NCI-H2029 (cell line): ENCODE measurements around the gene CAMKMT.
"Not testable (repeated sequence)": the region's sequence is repeated elsewhere in the genome, so short reads cannot be mapped to it uniquely, and the experiment has no call there.

ENCODE experiments used
- DNase-seq: peaks from one replicate; lab custom pipeline; 2025; lab: John Stamatoyannopoulos, UW

The CAMKMT gene

DNA sequence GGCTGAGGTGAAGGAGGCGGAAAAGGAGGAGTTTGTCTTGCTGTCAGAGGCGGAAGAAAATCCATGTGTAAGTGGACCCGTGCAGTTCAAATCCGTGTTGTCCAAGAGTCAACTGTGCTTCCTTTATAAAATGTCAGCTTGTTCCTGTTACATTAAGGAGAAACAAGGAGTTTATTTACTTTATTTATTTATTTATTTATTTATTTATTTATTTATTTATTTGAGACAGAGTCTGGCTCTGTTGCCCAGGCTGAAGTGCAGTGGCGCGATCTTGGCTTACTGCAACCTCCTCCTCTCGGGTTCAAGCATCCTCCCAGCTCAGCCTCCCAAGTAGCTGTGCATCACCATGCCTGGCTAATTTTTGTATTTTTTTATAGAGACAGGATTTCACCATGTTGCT lies 143.9 kb downstream of the CAMKMT start:
- not testable (repeated sequence) for DNase-seq

GRCh38 chr2:44510246-44510645 lies 148.5 kb downstream of the CAMKMT start:
- DNase-seq, result no peak

DNA sequence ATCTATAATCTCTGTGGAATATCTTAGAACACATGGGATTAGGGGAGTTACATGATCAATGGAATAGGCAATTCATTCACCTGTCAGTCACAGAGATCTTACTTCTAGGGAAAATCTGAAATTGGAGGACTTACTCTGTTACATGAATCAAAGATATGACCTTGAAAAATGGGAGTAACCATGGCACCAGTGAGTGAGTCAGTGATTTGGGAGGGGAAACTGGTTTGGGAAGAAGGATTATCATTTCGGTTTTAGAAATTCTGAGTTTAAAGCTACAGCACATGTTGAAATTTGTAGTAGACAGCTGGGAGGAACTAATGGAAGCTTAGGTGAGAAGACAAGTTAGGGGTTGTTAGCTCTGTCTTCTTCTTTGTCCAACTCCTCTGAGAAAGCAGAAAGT lies 153.7 kb downstream of the CAMKMT start:
- DNase-seq, result no peak

DNA sequence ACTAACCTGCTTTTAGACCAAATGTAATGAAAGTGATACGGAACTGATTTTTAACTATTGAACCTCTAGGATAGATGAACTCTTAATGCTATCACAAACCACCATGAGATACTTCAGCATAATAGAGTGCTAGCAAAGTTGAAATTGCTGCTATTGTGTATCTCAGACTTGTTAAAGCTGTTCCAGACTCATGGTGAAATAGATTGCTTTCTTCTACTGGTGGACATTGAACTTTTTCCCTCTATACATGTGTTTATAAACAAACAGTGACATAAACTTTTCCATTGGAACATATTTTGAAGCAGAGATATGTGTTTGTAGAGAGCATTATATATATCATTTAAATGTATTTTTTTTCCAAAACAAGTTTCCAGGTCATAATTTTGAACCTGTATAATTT lies 157.3 kb downstream of the CAMKMT start:
- no peak for DNase-seq

DNA sequence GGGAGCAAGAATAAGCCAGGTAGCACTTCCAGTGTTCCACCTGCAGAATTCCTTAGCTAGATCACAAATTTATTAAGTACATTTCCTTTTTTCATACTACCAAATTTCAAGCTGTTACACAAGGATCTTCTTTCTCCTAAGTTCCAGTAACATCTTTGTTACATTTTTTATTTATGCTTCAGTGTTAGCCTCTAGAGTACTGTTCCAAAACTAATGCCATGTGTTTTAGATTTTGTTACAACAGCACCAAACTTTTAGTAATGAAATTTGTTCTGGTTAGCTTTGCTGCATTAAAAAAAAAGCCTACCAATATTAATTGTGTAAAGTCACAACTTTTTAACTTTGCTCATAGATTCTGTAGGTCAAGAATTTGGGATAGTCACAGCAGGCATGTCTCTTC lies 161.1 kb downstream of the CAMKMT start:
- no peak for DNase-seq

- DNase-seq, result no peak
Measured at GRCh38 chr2:44524347-44524926, 162.7 kb downstream of the CAMKMT start.

DNA sequence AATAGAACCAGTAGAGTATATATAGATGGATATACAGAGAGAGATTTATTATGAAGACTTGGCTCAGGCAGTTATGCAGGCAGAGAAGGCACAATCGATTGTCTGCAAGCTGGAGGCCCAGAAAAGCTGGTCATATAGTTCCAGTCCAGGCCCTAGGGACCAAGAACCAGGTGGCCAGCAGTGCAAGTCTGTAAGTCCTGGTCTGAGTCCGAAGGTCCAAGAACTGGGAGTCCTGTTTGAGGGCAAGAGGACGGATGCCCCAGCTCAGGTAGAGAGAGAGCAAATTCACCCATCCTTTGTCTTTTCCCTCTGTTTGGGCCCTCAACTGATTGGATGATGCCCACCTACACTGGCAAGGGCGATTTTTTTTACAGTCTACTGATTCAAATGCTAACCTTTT lies 164.6 kb downstream of the CAMKMT start:
- DNase-seq, result no peak

- DNase-seq, result no peak
Measured at GRCh38 chr2:44528595-44528994, 166.8 kb downstream of the CAMKMT start.

- no peak for DNase-seq
Measured at GRCh38 chr2:44529448-44529847, 167.7 kb downstream of the CAMKMT start.

- no peak for DNase-seq
Measured at GRCh38 chr2:44531289-44531688, 169.5 kb downstream of the CAMKMT start.

GRCh38 chr2:44532031-44532430 lies 170.3 kb downstream of the CAMKMT start:
- DNase-seq, result no peak

DNA sequence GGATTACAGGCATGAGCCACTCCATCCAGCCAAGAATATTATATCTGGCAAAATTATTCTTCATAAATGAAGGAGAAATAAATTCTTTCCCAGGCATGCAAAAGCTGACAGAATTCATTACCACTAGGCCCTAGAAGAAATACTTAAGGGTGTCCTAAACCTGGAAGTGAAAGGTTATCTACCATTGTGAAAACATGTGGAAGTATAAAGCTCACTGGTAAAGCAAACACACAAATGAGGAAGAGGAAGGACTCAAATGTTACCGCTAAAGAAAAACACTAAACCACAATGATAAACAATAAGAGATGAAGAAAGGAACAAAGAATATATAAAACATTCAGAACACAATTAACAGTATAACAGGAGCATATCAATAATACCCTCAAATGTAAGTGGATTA lies 171.8 kb downstream of the CAMKMT start:
- no peak for DNase-seq

DNA sequence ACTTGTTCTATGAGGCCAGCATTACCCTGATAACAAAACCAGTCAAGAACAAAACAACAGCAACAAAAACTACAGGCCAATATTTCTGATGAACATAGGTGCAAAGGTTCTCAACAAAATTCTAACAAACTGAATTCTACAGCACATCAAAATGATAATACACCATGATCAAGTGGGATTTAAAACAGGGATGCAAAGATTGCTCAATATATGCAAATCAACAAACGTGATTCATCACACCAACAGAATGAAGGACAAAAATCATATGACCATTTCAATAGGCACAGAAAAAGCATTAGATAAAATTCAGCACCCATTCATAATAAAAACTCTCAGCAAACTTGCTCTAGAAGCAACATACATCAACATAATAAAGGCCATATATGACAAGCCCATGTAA lies 173.6 kb downstream of the CAMKMT start:
- no peak for DNase-seq

GRCh38 chr2:44537264-44537663 lies 175.5 kb downstream of the CAMKMT start:
- DNase-seq, result no peak

- no peak for DNase-seq
Measured at GRCh38 chr2:44542520-44542919, 180.8 kb downstream of the CAMKMT start.

GRCh38 chr2:44543773-44544725 lies 182.3 kb downstream of the CAMKMT start:
- no peak for DNase-seq

DNA sequence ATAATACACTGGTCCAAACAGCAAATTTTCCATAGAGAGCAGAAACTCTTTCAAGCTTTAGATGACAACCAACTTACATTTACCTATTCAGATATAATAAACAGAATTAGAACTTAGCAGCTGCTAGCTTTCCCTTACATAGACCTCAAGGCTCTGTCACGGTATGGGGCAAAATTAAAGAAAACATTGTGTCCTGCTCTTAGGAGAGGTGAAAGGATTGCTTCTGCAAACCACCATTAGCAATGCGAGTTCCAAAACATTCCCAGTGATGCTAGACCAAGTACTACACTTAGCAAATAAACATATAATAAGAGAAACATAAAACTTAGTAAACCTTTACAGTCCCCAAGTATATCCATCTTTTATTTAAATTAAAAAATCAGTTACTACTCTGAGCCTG lies 183.3 kb downstream of the CAMKMT start:
- DNase-seq, result no peak

- DNase-seq, result no peak
Measured at GRCh38 chr2:44546459-44547127, 184.8 kb downstream of the CAMKMT start.

- DNase-seq, result no peak
Measured at GRCh38 chr2:44547718-44548117, 186.0 kb downstream of the CAMKMT start.

DNA sequence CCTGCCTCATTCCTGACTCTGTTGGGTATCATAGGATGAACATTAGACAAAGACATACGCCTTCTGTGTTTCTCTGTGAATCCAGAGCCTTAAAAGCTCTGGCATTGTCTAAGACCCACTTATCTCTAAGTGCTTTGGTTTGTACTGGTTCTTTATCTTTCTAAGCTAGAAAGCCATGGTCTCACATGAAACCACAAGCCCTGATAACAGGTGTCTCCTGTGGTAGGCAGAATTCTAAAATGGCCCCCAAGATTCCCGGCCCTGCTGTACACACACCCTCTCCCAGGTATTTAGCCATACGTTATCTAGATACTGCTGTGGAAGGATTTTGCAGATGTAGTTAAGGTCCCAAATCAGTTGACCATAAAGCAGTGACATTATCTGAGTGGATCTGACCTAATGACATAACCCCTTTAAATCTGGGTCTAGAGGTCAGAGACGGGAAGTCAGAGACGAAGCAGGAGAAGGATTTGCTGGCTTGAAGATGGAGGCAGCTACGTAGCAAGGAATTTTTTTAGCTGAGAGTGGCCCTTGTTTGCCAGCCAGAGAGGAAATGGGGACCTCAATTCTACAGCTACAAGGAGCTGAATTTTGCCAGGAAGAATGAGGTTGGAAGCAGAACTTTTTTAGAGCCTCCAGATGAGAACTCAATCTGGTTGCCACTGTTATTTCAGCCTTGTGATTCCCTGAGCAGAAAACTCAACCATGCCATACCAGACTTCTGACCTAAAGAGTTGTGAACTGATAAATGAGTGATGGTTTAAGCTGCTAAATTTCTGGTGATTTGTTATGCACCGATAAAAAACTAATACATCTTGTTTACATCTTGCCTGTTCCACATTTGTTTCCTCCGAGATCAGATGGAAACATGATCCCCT lies 186.7 kb downstream of the CAMKMT start:
- no peak for DNase-seq

DNA sequence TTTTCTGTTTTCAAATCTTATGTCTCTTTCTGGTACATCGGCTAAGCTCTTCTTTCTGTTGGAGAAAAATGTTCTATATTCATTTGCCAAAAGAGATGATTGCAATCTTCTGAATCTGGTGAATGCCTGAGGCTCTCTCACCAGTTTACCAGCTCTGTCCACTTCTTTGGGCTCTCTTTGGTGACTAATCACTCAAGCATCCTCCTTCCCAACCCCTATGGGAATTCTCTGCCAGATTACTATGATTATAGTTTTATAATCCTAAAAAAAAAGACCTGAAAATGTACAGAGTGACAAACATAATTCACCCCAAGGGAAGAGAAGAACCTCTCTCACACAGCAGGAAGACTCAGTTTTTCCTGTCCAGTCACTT lies 187.3 kb downstream of the CAMKMT start:
- no peak for DNase-seq

- DNase-seq, result no peak
Measured at GRCh38 chr2:44549856-44550255, 188.1 kb downstream of the CAMKMT start.
